Astrocyte (in vitro differentiated cells and primary cell): ENCODE data around the gene RGS10.

Experiments used
- CTCF ChIP-seq: IDR thresholded peaks from 2 replicates; pipeline ENCODE4 v1.5.1; 2011; ENCODE audit warnings: low read depth, mild to moderate bottlenecking, inconsistent platforms, low read length, moderate library complexity; ENCODE audit not compliant: insufficient read depth
- EZH2 ChIP-seq: IDR thresholded peaks from 2 replicates; pipeline ENCODE4 v1.6.1; 2012; ENCODE audit warnings: mild to moderate bottlenecking, low read length, inconsistent platforms; ENCODE audit not compliant: insufficient read depth

DNA sequence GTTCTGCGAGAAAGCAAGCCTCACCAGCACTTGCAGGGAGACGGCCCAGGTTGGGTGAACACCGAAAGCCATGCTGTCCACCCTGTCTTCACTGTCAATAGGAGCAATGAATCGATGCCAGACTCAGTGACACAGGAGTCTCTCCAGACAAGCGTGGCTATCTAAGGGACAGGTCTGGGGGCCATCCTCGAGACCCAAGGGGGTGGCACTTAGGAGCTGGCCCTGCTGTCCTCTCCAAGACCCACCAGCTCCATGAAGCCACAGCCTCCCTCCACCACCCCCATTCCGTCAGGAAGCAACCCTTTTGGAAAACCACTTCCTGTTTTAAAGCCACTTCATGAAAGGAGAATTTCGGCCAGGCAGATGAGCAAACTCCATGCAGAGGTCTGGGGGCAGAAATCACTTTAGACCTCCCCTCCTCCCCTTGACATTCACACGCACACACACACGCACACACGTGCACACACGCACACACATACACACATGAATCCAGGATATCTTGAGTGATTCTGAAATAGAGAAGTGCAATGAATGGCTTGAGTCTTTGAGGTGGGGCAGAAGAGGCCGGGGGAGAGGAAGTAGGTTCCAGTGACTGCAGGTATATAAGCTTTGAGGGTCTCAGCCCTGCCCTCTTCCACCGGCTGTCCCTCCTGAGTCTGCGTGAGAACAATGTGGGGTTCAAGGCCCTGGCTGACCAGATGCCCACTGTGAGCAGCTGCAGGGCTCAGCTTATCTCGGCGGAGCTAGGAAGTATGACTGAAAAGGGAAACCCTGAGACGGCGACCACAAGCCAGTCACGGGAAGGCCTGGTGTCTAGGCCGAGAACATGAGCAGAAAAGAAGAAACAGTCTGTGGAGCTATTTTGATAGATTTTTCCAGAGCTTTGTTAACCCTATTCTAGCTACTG lies 25.0 kb downstream of the RGS10 start:
- no peak for TF ChIP-seq CTCF
- TF ChIP-seq EZH2: no peak
